Fibroblast of skin of right biceps (primary cell): ENCODE results near the gene OR1L1.

Source experiments
- DNase-seq: peaks from one replicate; pipeline ENCODE4 v3.0.0-alpha.2; 2013

OR1L1 gene

DNA sequence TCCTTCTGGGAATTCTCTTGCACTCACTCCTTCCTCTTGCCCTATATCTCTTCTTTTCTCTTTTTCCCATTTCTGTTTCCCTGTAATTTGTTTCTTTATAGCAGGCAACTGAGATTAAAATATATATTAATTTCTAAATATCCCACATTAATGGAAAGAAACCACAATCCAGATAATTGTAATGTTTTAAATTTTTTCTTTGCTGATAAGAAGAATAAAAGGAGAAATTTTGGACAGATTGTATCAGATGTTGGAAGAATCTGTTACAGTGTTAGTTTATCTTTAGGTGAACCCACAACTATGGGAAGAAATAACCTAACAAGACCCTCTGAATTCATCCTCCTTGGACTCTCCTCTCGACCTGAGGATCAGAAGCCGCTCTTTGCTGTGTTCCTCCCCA lies at the start of gene OR1L1:
OR1L1 (plus strand) TSS at position 301 of the 400 bp plus-strand sequence; CDS start at position 301, 0 bp downstream.
- DNase-seq: no peak

DNA sequence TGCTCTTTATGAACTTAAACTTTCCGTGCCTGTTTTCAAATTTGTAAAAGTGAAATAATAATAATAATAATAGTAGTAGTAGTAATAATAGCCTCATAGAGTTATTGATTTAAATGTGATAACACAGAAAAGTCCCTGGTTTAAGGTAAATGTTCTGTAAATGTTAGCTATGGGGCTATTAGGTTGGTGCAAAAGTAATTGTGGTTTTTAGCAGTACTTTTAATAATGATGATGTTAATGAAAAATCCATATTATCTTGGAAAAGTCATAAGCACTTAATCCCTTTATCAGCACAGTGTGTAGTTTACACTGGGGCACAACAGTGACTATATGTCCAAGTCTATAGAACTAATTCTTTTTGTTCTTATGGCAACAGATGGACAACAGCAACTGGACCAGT lies 47.2 kb upstream of the OR1L1 start, which contains the start of gene OR1Q1:
OR1Q1 (plus strand) TSS at position 377 of the 400 bp plus-strand sequence; CDS start at position 377, 0 bp downstream.
- DNase-seq: no peak

DNA sequence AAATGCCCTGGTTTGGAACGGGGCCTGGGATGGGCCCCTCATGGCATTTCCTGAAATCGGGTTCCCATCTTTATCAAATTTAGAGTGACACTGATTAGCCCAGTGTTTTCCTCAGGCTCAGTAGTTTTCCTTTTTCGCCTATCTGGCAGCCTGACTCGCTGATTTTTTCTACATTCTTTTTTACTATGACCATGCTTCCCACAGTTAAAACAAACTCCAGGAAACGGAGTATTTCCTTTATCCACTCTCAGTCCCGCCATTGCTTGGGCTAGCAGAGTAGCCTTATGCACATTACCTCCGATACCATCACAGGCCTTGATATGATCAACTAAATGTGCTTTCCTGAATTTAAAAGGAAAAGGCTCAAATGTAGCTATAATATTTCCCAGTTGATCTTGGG lies 41.5 kb upstream of the OR1L1 start:
- no peak for DNase-seq

- no peak for DNase-seq
These were observed 19.3 kb upstream of the OR1L1 start for GRCh38 chr9:122642226-122642625.

GRCh38 chr9:122656378-122656777 lies 5.1 kb upstream of the OR1L1 start:
- no peak for DNase-seq

DNA sequence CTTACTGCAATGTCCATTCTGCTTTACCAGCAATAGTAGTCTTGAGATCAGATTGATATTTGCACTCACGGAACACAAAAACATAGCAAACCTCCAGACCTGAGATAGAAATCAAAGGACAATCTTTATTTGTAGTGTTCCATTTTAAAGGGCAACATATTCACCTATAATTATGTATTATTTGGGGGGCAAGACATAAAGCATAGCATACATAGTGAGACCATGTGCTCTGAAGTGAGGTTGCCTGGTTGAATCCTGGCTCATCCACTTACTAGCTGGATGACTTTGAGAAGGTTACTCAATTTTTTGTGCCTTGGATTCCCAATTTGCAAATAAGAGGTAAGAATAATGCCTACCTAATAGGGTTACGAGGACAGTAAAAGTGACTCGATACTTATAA lies 4.0 kb upstream of the OR1L1 start, which contains the start of gene OR1B1:
OR1B1 (minus strand) TSS at position 101 of the 400 bp plus-strand sequence.
- no peak for DNase-seq

- no peak for DNase-seq
These were observed 11.0 kb downstream of the OR1L1 start for GRCh38 chr9:122672481-122672880.

DNA sequence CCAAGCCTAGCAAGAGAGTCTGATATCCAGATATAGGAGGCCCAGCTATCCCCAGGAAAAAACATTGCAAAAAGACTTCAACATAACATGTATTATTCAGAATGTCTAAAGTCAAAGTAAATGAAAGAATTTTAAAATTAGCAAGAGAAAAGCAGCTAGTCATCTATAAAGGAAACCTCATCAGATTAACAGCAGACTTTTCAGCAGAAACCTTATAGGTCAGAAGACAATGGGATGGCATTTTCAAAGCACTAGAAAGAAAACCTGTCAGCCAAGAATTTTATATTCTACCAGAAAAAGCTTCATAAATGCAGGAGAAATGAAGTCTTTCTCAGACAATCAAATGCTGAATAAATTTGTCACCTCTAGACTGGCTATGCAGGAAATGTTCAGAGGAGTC lies 23.3 kb downstream of the OR1L1 start:
- no peak for DNase-seq

- no peak for DNase-seq
These were observed 34.2 kb downstream of the OR1L1 start for GRCh38 chr9:122695696-122696095.
